K562 (cell line): ENCODE data around the gene XKR7. TPM values are rescaled to one million over a fixed set of nuclear protein-coding genes. Genes with fewer than 3 reads are reported as not detected.

ENCODE experiments used
- ATAC-seq: fragments of 200-7000 bp; cut with Tn5 transposase; 3 replicates; pipeline ENCODE4 v1.9.1; 2020; ENCODE audit warnings: moderate library complexity
- BruUV-seq: library from RNA; stranded (reverse); fragments of 400-500 nt; replicated peaks from 2 replicates; lab custom pipeline; 2021; lab: Mats Ljungman, UMichigan
- CTCF ChIA-PET: fragments of 300-600 bp; formaldehyde crosslinking; extraction: SDS; loops from one replicate; lab custom pipeline; 2021; ENCODE audit warnings: low intra/inter-chr PET ratio; lab: Yijun Ruan, JAX
- POLR2A ChIA-PET: fragments of 300-600, 350-650 bp; sonication (Branson Sonifier 250); formaldehyde crosslinking; extraction: SDS; loops from one replicate; lab custom pipeline; 2021; ENCODE audit warnings: antibody characterized with exemption, inconsistent platforms; lab: Yijun Ruan, JAX
- DNase-seq, 4 experiments: peaks; one replicate each; pipeline versions ENCODE4 v3.0.0 to v3.0.0-alpha.2; 2011 to 2018; ENCODE audit warnings: low spot score in 3 of 4, mixed read lengths in 3 of 4; ENCODE audit errors: extremely low read depth in 1 of 4
- FAIRE-seq: peaks from 2 replicates; lab custom pipeline; 2011; peaks lifted over from hg19 to GRCh38; lab: Jason Lieb, UNC
- H2AFZ ChIP-seq: 2 replicates; pipeline ENCODE4 v1.6.0; 2011; ENCODE audit warnings: low read depth, low read length, control low read depth, inconsistent platforms
- H3K27ac ChIP-seq: fragments of 200-600 bp; 3 replicates; pipeline ENCODE4 v1.8.0; 2011; ENCODE audit warnings: low read depth, mild to moderate bottlenecking, control low read depth, inconsistent platforms, low read length, moderate library complexity, mixed read lengths; ENCODE audit errors: extremely low read depth
- H3K27me3 ChIP-seq, 2 experiments: fragments of 300-600 bp in 1 of 2; 2 replicates in 1 of 2; 3 replicates in 1 of 2; pipeline versions ENCODE4 v1.6.0 to v1.8.0; 2011; ENCODE audit warnings: inconsistent platforms in 2 of 2, low read length in 2 of 2, mild to moderate bottlenecking in 1 of 2, mixed read lengths in 1 of 2, moderate library complexity in 1 of 2; ENCODE audit not compliant: control insufficient read depth in 2 of 2, insufficient read depth in 2 of 2
- H3K36me3 ChIP-seq: fragments of 300-600 bp; 3 replicates; pipeline ENCODE4 v1.8.0; 2011; ENCODE audit warnings: mild to moderate bottlenecking, low read length, inconsistent platforms; ENCODE audit not compliant: control insufficient read depth, insufficient read depth
- H3K4me1 ChIP-seq, 2 experiments: fragments of 200-600 bp in 1 of 2; replicated peaks in 1 of 2; 2 replicates in 1 of 2; 3 replicates in 1 of 2; pipeline versions ENCODE4 v1.5.1 to v1.8.0; 2011; ENCODE audit warnings: inconsistent platforms in 2 of 2, low read length in 2 of 2, mild to moderate bottlenecking in 1 of 2, mixed read lengths in 1 of 2, moderate library complexity in 1 of 2; ENCODE audit not compliant: control insufficient read depth in 2 of 2, insufficient read depth in 2 of 2
- H3K4me2 ChIP-seq: 2 replicates; pipeline ENCODE4 v1.6.1; 2011; ENCODE audit warnings: low read length, control low read depth, inconsistent platforms, mixed read lengths; ENCODE audit not compliant: insufficient read depth
- H3K4me3 ChIP-seq: fragments of 200-600 bp; sonication (generic), shearing (Covaris generic); 2 replicates; pipeline ENCODE4 v1.5.1; 2016; ENCODE audit warnings: control low read depth, inconsistent platforms
- H3K79me2 ChIP-seq: fragments of 200-600 bp; 3 replicates; pipeline ENCODE4 v1.8.0; 2011; ENCODE audit warnings: low read length, inconsistent platforms; ENCODE audit not compliant: control insufficient read depth, insufficient read depth
- H3K9ac ChIP-seq, 2 experiments: 2 replicates each; pipeline versions ENCODE4 v1.6.0 to v1.6.1; 2011; ENCODE audit warnings: low read depth in 2 of 2, low read length in 2 of 2, control low read depth in 1 of 2, inconsistent platforms in 1 of 2, mild to moderate bottlenecking in 1 of 2, mixed read lengths in 1 of 2; ENCODE audit not compliant: insufficient read depth in 1 of 2
- H3K9me1 ChIP-seq: one replicate; pipeline ENCODE4 v1.6.0; 2011; ENCODE audit warnings: inconsistent platforms, mild to moderate bottlenecking, low read length, moderate library complexity; ENCODE audit not compliant: control insufficient read depth, insufficient read depth
- H3K9me3 ChIP-seq: replicated peaks from 2 replicates; pipeline ENCODE4 v1.5.1; 2011; ENCODE audit warnings: low read depth, low read length, inconsistent platforms; ENCODE audit not compliant: control insufficient read depth, insufficient read depth
- H4K20me1 ChIP-seq: replicated peaks from 2 replicates; pipeline ENCODE4 v1.6.1; 2011; ENCODE audit warnings: low read length, inconsistent platforms, mixed read lengths; ENCODE audit not compliant: control insufficient read depth, insufficient read depth
- ARHGAP35 ChIP-seq: fragments of 450-650 bp; IDR thresholded peaks from 2 replicates; pipeline ENCODE4 v1.6.1; 2018; ENCODE audit not compliant: partially characterized antibody
- CTCF ChIP-seq, 3 experiments: IDR thresholded peaks in 2 of 3; conservative IDR thresholded peaks in 1 of 3; 2 replicates each; pipeline ENCODE4 v1.5.1; 2011 to 2012; ENCODE audit warnings: low read length in 3 of 3, mild to moderate bottlenecking in 3 of 3, control low read depth in 2 of 3, improper control_type of control experiment in 1 of 3, inconsistent platforms in 1 of 3, low read depth in 1 of 3, mixed read lengths in 1 of 3, moderate library complexity in 1 of 3; ENCODE audit not compliant: insufficient read depth in 2 of 3
- FOXA1 ChIP-seq: fragments of 450-650 bp; IDR thresholded peaks from 2 replicates; pipeline ENCODE4 v1.6.1; 2016; ENCODE audit warnings: mild to moderate bottlenecking, borderline replicate concordance
- POLR3G ChIP-seq: IDR thresholded peaks from 2 replicates; pipeline ENCODE4 v1.6.1; 2011; ENCODE audit not compliant: insufficient read length, insufficient replicate concordance; ENCODE audit errors: extremely low read depth
- SUPT5H ChIP-seq: fragments of 450-650 bp; IDR thresholded peaks from 2 replicates; pipeline ENCODE4 v1.6.1; 2016
- THAP7 ChIP-seq: fragments of 250-450 bp; sonication (Bioruptor Pico); IDR thresholded peaks from 2 replicates; pipeline ENCODE4 v1.5.0; 2021
- TRIM28 ChIP-seq: fragments of 450-650 bp; IDR thresholded peaks from 2 replicates; pipeline ENCODE4 v1.6.1; 2017
- WGBS: fragments of 100-300 bp; shearing (Covaris generic); methylation state at CpG from one replicate; pipeline ENCODE4 v1.1.6; 2016; ENCODE audit warnings: low coverage, mixed read lengths; ENCODE audit not compliant: insufficient coverage; ENCODE audit errors: missing lambda C conversion rate; 5-methylcytosine and 5-hydroxymethylcytosine counted together
- in situ Hi-C: fragments of 300-500 bp; cut with MboI; formaldehyde crosslinking; loops from 4 replicates; pipeline ENCODE4 v1.15.0; 2018; ENCODE audit warnings: inconsistent platforms, mixed read lengths
- intact Hi-C: fragments of 100-400 bp; cut with micrococcal nuclease; formaldehyde crosslinking; loops from 2 replicates; pipeline ENCODE4 v1.14.2; 2022
- polyA plus RNA-seq, 8 experiments: library from polyadenylated mRNA; depleted of rRNA in 4 of 8; stranded (reverse) in 5 of 8; unstranded in 3 of 8; fragments of >200 nt; fragmentation: Nextera tagmentation in 2 of 8; fragmentation: Illumina TruSeq in 1 of 8; extraction: Ambion mirVana in 2 of 8; extraction: Trizol in 1 of 8; gene quantifications; 2 replicates each; pipeline versions ENCODE4 v1.2.1 to v1.2.3, GENCODE V29; 2011 to 2014; ENCODE audit warnings: inconsistent platforms in 1 of 8, missing spikeins in 1 of 8
- total RNA-seq, 7 experiments: library from RNA; depleted of rRNA in 6 of 7; stranded (reverse); fragments of >200 nt in 6 of 7; fragmentation: Illumina TruSeq in 2 of 7; extraction: Trizol in 2 of 7; gene quantifications; 2 replicates each; pipeline versions ENCODE4 v1.2.1 to v1.2.3, GENCODE V29; 2011 to 2021; ENCODE audit warnings: low replicate concordance in 1 of 7

The XKR7 gene
- total and polyA plus RNA-seq, 9 of the 15 experiments (the other 6 are each of a cell fraction or from before 2014, with no cell fraction given) = 0.02 TPM; not detected in 8

GRCh38 chr20:32034581-32035425 is 66.9 kb downstream of the XKR7 start:
- ChIA-PET POLR2A (interaction anchor here (0.7 kb wide), 1 partner anchor 30 kb away, joined by 3 read pairs; no protein-coding TSS in a partner anchor), CTCF (no interaction called here)
- no peaks in the 10 kb centered on the region for H3K36me3 ChIP-seq
- 13% methylated on average over 9 of the region's 9 CpGs for WGBS
- no peak overlapping the region for H2AFZ ChIP-seq
- no TSS peak for BruUV-seq
- DNase-seq (no peak), ATAC-seq (no peak), FAIRE-seq (no peak)
- H3K9me3 ChIP-seq = no peaks in the 10 kb centered on the region; the same call in 1 of the 2 replicates
- no peaks in the 10 kb centered on the region for H3K79me2 ChIP-seq
- H3K4me3 ChIP-seq = no peak overlapping the region
- no peaks in the 10 kb centered on the region for H3K9me1 ChIP-seq
- no peak overlapping the region for H3K9ac ChIP-seq
- intact Hi-C loops = loop anchor here (5.0 to 10.0 kb wide), 2 partner anchors 83 to 210 kb away; partner anchors contain the start of gene PDRG1
- in situ Hi-C loops = no loop called here
- no peak for TF ChIP-seq ARHGAP35
- TF ChIP-seq CTCF (IDR thresholded peaks at IDR 0.05 in 2 of 3, conservative IDR thresholded peaks at IDR 0.05 in 1 of 3; ENCODE audit: insufficient read depth in 2 of 3, low read depth in 1 of 3, low read length in 3 of 3) = peak in 1 of 3 experiments; percentile 21; a peak in 2 of 6 replicates
- TF ChIP-seq FOXA1 = no peak
- no peak for TF ChIP-seq THAP7 (CRISPR knock-in tag)
- TF ChIP-seq POLR3G = no peak
- TF ChIP-seq TRIM28 = no peak
- no peak for TF ChIP-seq SUPT5H
- H3K27me3 ChIP-seq = peaks cover 6 to 29% of the 10 kb centered on the region in 2 experiments; a peak in 4 of 5 replicates
- H3K27ac ChIP-seq = no peak overlapping the region
- H3K4me1 ChIP-seq = peaks cover 9 to 11% of the 10 kb centered on the region in 2 experiments; a peak in 4 of 5 replicates
- no peaks in the 10 kb centered on the region for H4K20me1 ChIP-seq
- no peak overlapping the region for H3K4me2 ChIP-seq
